Retina (tissue), 1 donor: ENCODE measurements around the gene UQCC2.

ENCODE experiments used
- DNase-seq: peaks from one replicate; pipeline ENCODE4 v3.0.0-alpha.2; 2016

The UQCC2 gene

GRCh38 chr6:33711140-33712129 is at the start of gene UQCC2:
Gene UQCC2, minus strand, starts transcription at chr6:33711700. Its CDS starts 14 bp downstream, at chr6:33711686.
- DNase-seq, result peak; percentile 99

- no peak for DNase-seq
Observed at GRCh38 chr6:33759887-33760629, 48.6 kb upstream of the UQCC2 start.

GRCh38 chr6:33758815-33759216 is 47.3 kb upstream of the UQCC2 start:
- no peak for DNase-seq

DNA sequence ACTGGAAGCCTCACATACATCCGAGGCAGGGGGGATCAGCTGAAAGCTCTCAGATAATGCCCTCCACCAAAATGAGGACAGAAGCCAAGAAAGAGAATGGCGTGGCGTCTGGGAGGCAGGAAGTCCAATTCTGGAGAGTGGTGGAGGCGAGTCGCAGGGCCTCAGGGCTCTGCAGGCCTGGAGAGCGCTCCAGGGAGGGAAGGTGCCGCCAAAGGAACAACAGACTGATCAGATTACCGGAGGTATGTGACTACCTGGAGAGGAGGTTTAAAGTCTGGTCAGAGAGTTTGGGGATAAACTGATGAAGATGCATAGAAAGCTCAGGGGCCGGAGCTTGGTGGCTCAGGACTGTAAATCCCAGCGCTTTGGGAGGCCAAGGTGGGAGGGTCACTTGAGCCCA is 46.4 kb upstream of the UQCC2 start:
- DNase-seq, result no peak

DNA sequence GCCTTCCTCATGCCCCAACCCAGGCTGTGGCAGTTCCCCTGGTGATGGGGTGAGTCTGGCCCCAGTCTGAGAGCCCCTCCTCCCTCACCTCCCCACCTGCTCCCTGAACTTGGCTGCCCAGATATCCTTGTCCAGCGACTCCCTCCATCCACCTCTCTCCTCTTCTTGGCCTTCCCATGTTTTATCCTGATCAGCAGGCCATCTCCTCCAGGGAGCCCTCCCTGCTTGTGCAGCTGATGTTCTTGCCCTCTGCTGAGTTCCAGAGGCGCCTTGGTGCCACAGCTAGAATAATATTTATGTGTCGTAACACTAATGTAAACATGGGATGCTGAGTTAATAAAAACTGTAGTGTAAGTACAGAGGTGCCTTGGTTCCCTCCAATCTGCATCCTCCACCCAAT is 45.6 kb upstream of the UQCC2 start:
- no peak for DNase-seq

- no peak for DNase-seq
Observed at GRCh38 chr6:33756211-33756954, 44.9 kb upstream of the UQCC2 start.

DNA sequence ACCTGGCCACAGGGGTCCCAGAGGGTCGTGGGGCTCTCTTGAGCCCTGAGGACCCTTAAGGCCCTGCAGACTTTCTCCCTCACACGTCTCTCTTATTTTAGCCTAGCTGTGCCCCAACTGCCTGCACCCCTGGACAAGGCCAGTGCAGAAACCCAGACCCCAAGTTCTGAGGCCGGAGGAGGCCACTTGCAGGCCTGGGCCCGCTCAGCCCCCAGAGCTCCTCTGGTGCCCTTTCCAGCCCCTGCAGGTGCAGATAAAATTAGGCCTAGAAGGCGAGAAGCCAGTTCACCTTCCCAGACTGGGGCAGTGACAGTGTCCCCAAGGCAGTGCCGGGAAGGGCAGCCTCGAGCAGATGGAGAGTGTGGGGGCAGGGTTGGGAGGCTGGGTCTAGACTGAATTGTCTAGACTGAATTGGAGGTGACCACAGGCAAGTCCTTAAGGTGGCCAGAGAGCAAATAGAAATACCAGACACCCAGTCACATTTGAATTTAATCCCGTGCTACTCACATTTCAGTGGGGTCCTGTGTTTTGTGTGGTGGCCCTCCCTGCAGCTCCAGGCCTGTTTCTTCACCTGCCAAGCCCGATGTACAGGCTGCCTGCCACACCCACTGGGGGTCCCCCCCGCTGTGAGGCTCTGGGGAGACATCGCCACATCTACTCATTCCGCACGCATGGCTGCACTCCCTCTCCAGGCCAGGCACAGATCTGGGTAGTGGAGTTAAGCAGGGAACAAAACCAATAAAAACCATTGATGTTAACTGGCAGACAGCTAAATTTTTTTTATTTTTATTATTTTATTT is 43.8 kb upstream of the UQCC2 start:
- no peak for DNase-seq

GRCh38 chr6:33754222-33754621 is 42.7 kb upstream of the UQCC2 start:
- no peak for DNase-seq

DNA sequence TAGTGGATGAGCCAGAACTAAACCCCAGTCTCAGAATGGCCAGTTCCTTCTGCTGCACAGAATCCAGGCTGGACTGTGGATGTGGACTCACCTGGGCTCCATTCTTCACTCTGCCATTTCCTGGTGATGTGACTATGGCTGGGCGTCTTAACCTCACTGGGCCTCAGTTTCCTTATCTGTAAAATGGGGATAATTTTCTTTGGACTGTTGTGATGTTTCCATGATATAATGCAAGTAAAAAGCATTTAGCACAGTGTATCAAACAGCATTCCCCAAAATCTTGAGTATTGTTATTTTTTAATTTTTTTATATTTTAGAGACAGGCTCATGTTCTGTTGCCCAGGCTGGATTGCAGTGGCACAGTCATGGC is 41.1 kb upstream of the UQCC2 start:
- DNase-seq, result no peak

DNA sequence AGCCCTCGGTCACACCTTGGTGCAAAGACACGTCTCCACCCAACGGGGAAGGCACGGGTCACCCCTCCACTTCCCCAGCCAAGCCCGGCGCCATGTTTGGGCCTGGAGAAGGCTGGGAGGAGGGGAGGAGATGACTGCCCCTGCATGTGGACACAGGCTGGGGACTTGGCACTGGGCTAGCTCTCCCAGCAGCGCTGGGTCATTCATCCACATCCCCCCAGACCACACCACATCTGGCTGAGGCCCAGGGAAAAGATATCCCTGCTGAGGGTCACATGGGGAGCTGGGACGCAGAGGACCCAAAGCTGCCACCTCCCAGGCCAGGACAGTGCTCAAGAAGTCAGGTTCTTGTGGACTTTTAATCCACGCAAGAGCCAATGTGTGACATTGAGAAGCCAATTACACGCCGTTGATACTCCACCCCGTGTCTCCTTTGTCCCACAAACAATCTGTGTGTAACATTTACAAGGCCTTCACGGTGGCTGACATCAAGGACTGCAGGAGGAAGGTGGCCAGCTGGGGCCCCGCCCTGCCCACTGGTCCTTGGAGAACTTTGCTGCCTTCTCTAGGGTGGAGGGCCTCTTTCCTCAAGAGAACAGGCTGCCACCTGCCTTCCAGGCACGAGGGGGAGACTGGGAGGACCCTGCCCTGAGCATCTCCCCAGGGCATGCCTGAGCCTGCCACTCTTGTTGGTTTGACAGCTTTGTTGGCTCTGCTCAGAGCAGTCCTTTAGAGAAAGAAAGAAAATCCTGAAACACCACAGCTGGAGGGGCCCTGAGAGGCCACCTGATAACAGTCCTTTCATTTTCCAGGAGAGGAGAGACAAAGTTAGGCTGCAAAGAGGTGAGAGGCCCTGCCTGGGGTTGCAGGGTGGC is 40.5 kb upstream of the UQCC2 start:
- DNase-seq, result no peak

- no peak for DNase-seq
Observed at GRCh38 chr6:33750244-33750991, 38.9 kb upstream of the UQCC2 start.

GRCh38 chr6:33749401-33749800 is 37.9 kb upstream of the UQCC2 start:
- no peak for DNase-seq

- no peak for DNase-seq
Observed at GRCh38 chr6:33748841-33749240, 37.3 kb upstream of the UQCC2 start.

DNA sequence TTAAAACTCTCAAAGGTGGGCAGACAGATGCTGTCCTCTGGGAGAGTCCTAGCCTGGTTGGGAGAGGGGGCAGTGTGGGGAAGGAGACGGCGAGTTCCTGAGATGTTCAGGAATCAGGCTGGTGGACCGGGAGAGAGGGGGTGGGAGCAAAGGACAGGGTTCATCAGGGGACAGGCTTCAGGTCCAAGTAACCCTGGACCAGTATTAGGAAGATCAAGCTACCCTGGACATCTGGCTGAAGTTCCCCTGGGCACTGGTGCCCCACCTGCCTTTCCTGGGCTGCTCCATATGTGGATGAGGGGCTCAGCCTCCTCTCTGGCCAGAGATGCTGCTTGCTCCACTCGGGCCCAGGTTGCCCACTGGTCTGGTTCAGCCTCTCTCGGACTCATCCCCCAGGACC is 36.3 kb upstream of the UQCC2 start:
- no peak for DNase-seq

- peak; percentile 69 for DNase-seq
Observed at GRCh38 chr6:33746651-33747100, 35.2 kb upstream of the UQCC2 start, which contains the start of gene IP6K3. Gene IP6K3, minus strand, starts transcription at chr6:33746905. Its CDS starts 11,429 bp downstream, at chr6:33735476.

GRCh38 chr6:33746036-33746600 is 34.6 kb upstream of the UQCC2 start:
- DNase-seq, result no peak

GRCh38 chr6:33745548-33745947 is 34.0 kb upstream of the UQCC2 start:
- no peak for DNase-seq

DNA sequence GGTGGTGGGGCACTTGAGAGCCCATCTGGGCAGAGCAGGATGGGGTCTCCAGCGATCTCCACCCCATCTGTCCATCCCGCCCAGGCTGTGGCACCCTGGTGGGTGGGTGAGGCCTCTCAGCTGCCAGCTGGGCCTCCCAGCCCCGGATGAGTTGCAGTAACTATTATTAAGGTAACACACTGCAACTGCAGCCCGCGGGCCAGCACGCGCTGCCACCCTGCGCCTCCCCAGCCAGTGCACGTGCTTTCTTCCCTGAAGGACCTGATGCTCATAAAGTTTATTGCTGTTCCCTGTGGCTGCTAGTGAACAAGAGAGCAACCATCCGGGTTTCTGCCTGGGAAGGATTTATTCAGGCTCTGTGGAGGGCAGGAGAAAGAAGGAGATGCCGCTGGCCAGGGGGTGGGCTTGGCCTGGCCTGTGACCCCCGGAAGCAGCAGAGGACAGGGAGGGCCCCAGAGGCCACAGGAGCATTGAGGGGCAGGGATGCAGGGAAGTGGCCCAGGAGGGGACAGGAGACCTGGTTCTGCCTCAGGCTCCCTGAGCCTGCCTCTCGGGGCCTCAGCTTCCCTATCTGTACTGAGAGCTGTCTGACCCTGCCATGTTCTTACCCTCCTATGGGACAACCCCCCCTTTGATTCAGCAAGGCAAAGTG is 33.5 kb upstream of the UQCC2 start:
- no peak for DNase-seq
